ENCODE results near the gene CCDC85C. TPM values are rescaled to one million over a fixed set of nuclear protein-coding genes. Genes with fewer than 3 reads are reported as not detected.

CCDC85C gene
- total RNA-seq, 1 donor from 2014 or later: 16.6 TPM

DNA sequence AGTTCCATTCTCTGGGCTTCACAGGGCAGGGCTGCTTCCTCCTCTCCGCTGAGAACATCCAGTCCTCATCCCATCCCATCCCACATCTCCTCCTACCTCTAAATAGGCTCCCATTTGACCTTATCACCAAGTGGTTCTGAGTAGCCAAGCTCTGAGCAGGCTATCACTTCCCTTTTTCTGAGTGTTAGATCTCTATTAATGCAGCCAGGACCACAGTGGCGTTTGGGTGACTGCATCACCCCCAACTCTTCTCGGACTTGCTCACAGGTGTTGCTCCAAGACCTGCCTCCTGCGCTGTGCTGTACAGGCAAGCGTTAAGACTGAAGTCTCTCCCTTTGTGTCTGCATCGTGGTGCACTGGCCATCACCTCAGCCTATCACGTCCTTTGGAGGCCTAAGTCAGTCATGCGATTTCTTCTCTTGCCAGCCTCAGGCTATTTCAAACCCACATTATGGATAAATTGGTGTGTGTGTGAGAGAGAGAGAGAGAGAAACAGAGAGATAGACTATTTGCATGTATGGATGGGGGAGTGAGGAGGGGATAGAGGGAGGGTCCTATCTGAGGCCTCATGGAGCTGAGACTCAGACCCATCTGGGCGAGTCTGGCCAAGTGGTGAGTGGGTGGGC lies 28.5 kb upstream of the CCDC85C start:
- Mint-ChIP-seq H3K27me3 (ENCODE audit: low read depth, unreplicated experiment) (peaks cover 51% of the 10 kb centered on the region), H3K27ac (ENCODE audit: unreplicated experiment) (no peak overlapping the region), H3K36me3 (ENCODE audit: low read depth, unreplicated experiment) (no peaks in the 10 kb centered on the region), H3K9me3 (ENCODE audit: unreplicated experiment) (peaks cover under 1% of the 10 kb centered on the region), H3K4me3 (ENCODE audit: unreplicated experiment) (peak overlapping the region; percentile 5), H3K4me1 (ENCODE audit: low read depth, unreplicated experiment) (no peaks in the 10 kb centered on the region)
- H3K4me2 ChIP-seq (ENCODE audit: low read length): no peak overlapping the region
- no peak overlapping the region for H3K9ac ChIP-seq (ENCODE audit: low read length)
- TF ChIP-seq EZH2 (IDR thresholded peaks at IDR 0.05; ENCODE audit: insufficient read depth, low read length): no peak
- TF ChIP-seq, protein P1, sequence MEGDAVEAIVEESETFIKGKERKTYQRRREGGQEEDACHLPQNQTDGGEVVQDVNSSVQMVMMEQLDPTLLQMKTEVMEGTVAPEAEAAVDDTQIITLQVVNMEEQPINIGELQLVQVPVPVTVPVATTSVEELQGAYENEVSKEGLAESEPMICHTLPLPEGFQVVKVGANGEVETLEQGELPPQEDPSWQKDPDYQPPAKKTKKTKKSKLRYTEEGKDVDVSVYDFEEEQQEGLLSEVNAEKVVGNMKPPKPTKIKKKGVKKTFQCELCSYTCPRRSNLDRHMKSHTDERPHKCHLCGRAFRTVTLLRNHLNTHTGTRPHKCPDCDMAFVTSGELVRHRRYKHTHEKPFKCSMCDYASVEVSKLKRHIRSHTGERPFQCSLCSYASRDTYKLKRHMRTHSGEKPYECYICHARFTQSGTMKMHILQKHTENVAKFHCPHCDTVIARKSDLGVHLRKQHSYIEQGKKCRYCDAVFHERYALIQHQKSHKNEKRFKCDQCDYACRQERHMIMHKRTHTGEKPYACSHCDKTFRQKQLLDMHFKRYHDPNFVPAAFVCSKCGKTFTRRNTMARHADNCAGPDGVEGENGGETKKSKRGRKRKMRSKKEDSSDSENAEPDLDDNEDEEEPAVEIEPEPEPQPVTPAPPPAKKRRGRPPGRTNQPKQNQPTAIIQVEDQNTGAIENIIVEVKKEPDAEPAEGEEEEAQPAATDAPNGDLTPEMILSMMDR (IDR thresholded peaks at IDR 0.05; ENCODE audit: insufficient read depth, low read depth, low read length): no peak
- DNase-seq (ENCODE audit: low read depth) (no peak), FAIRE-seq (no peak)
- H3K4me1 ChIP-seq (ENCODE audit: insufficient read depth, low read length): peaks cover 3% of the 10 kb centered on the region
- H3K4me3 ChIP-seq (ENCODE audit: insufficient read depth, low read depth, low read length): no peak overlapping the region
- no peak overlapping the region for H2AFZ ChIP-seq (ENCODE audit: low read depth, low read length)
- no peaks in the 10 kb centered on the region for H3K79me2 ChIP-seq (ENCODE audit: insufficient read depth, low read length)
- H3K27me3 ChIP-seq (ENCODE audit: insufficient read depth, low read length): peaks cover 2% of the 10 kb centered on the region
- no peak overlapping the region for H3K27ac ChIP-seq (ENCODE audit: low read depth, low read length)
- H3K9me3 ChIP-seq (ENCODE audit: insufficient read depth, low read depth, low read length): no peaks in the 10 kb centered on the region
- no peaks in the 10 kb centered on the region for H3K36me3 ChIP-seq (ENCODE audit: insufficient read depth, low read length)
- no peaks in the 10 kb centered on the region for H4K20me1 ChIP-seq (ENCODE audit: insufficient read depth, low read length)

DNA sequence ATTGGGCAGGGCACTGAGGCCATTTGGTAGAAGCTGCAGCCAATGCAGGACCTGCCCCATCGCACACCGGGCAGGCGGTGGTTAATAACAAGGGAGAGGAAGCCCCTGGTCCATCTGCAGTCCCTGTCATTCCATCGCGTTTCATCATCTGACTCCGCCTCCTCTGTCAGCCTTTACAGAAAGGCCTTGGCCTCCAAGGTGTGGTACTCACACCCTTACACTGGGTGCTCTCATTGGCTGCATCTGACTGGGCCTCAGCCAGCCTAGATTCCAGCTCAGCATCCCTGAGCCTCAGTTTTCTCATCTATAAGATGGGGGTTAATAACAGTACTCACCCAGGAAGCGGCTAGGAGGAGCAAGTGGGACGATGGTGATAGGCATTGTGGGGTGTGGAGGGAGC lies 26.2 kb upstream of the CCDC85C start:
- no peak overlapping the region for H3K4me3 ChIP-seq (ENCODE audit: insufficient read depth, low read depth, low read length)
- no peak overlapping the region for H3K27ac Mint-ChIP-seq (ENCODE audit: unreplicated experiment)
- TF ChIP-seq, protein P1 (IDR thresholded peaks at IDR 0.05; ENCODE audit: insufficient read depth, low read depth, low read length): no peak
- TF ChIP-seq EZH2 (IDR thresholded peaks at IDR 0.05; ENCODE audit: insufficient read depth, low read length): no peak
- peaks cover 58% of the 10 kb centered on the region for H3K27me3 Mint-ChIP-seq (ENCODE audit: low read depth, unreplicated experiment)
- H3K4me3 Mint-ChIP-seq (ENCODE audit: unreplicated experiment): no peak overlapping the region
- no peaks in the 10 kb centered on the region for H3K9me3 ChIP-seq (ENCODE audit: insufficient read depth, low read depth, low read length)
- no peak overlapping the region for H2AFZ ChIP-seq (ENCODE audit: low read depth, low read length)
- FAIRE-seq (no peak), DNase-seq (ENCODE audit: low read depth) (no peak)
- H3K79me2 ChIP-seq (ENCODE audit: insufficient read depth, low read length): no peaks in the 10 kb centered on the region
- H3K36me3 ChIP-seq (ENCODE audit: insufficient read depth, low read length): no peaks in the 10 kb centered on the region
- peaks cover 7% of the 10 kb centered on the region for H3K4me1 ChIP-seq (ENCODE audit: insufficient read depth, low read length)
- H3K4me1 Mint-ChIP-seq (ENCODE audit: low read depth, unreplicated experiment): peaks cover 4% of the 10 kb centered on the region
- H3K36me3 Mint-ChIP-seq (ENCODE audit: low read depth, unreplicated experiment): no peaks in the 10 kb centered on the region
- no peak overlapping the region for H3K9ac ChIP-seq (ENCODE audit: low read length)
- H3K4me2 ChIP-seq (ENCODE audit: low read length): no peak overlapping the region
- no peak overlapping the region for H3K27ac ChIP-seq (ENCODE audit: low read depth, low read length)
- H3K27me3 ChIP-seq (ENCODE audit: insufficient read depth, low read length): peaks cover 2% of the 10 kb centered on the region
- H3K9me3 Mint-ChIP-seq (ENCODE audit: unreplicated experiment): peaks cover 2% of the 10 kb centered on the region
- no peaks in the 10 kb centered on the region for H4K20me1 ChIP-seq (ENCODE audit: insufficient read depth, low read length)

DNA sequence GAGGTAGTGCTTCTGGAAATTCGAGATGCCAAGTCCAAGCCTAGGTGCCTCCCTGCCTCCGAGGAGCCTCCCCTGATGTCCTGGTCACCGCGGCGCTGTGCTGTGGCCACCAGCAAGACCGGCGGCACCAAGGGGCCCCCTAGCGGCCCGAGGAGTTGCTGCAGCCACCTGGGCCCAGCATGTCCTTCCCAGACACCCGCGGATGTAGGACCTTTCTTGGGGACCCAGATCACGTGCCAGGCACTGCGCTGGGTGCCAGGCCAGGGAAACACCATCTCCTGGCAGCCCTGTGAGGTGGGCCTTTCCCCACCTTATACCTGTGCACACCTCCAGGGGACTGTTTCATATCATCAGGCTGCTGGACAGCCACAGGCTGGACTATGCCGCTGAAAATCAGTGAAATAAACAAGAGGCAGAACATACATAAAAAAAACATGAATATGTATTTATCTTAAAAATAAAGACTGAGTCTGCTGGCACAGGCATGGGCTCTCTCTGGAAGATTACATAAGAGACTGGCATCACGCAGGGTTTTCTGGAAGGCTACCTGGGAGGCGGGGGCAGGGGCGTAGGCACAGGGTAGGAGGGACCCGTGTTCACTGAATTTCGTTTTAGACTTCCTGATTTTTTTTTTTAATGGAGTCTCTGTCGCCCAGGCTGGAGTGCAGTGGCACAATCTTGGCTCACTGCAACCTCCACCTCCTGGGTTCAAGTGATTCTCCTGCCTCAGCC lies 25.0 kb upstream of the CCDC85C start:
- no peak overlapping the region for H3K27ac ChIP-seq (ENCODE audit: low read depth, low read length)
- no peaks in the 10 kb centered on the region for H3K79me2 ChIP-seq (ENCODE audit: insufficient read depth, low read length)
- no peak overlapping the region for H3K9ac ChIP-seq (ENCODE audit: low read length)
- Mint-ChIP-seq H3K4me1 (ENCODE audit: low read depth, unreplicated experiment) (peaks cover 4% of the 10 kb centered on the region), H3K9me3 (ENCODE audit: unreplicated experiment) (peaks cover 2% of the 10 kb centered on the region), H3K36me3 (ENCODE audit: low read depth, unreplicated experiment) (no peaks in the 10 kb centered on the region), H3K27me3 (ENCODE audit: low read depth, unreplicated experiment) (peaks cover 55% of the 10 kb centered on the region), H3K4me3 (ENCODE audit: unreplicated experiment) (no peak overlapping the region), H3K27ac (ENCODE audit: unreplicated experiment) (no peak overlapping the region)
- no peaks in the 10 kb centered on the region for H4K20me1 ChIP-seq (ENCODE audit: insufficient read depth, low read length)
- H3K4me2 ChIP-seq (ENCODE audit: low read length): peak overlapping the region; percentile 48
- no peak overlapping the region for H3K4me3 ChIP-seq (ENCODE audit: insufficient read depth, low read depth, low read length)
- H2AFZ ChIP-seq (ENCODE audit: low read depth, low read length): peak overlapping the region; percentile 47
- FAIRE-seq (no peak), DNase-seq (ENCODE audit: low read depth) (no peak)
- no peaks in the 10 kb centered on the region for H3K36me3 ChIP-seq (ENCODE audit: insufficient read depth, low read length)
- peaks cover 2% of the 10 kb centered on the region for H3K27me3 ChIP-seq (ENCODE audit: insufficient read depth, low read length)
- TF ChIP-seq EZH2 (IDR thresholded peaks at IDR 0.05; ENCODE audit: insufficient read depth, low read length): no peak
- TF ChIP-seq, protein P1 (IDR thresholded peaks at IDR 0.05; ENCODE audit: insufficient read depth, low read depth, low read length): peak; percentile 75
- peaks cover 12% of the 10 kb centered on the region for H3K4me1 ChIP-seq (ENCODE audit: insufficient read depth, low read length)
- H3K9me3 ChIP-seq (ENCODE audit: insufficient read depth, low read depth, low read length): no peaks in the 10 kb centered on the region
